Erythroblast (primary cell): ENCODE measurements around the gene CHRM1.

Source experiments
- GATA1 ChIP-seq: IDR thresholded peaks from 2 replicates; pipeline ENCODE4 v1.6.1; 2011; ENCODE audit warnings: low read depth, mild to moderate bottlenecking, control low read depth, low read length, moderate library complexity
- POLR2A ChIP-seq: IDR thresholded peaks from 2 replicates; pipeline ENCODE4 v1.6.1; 2011; ENCODE audit warnings: mild to moderate bottlenecking, low read length

DNA sequence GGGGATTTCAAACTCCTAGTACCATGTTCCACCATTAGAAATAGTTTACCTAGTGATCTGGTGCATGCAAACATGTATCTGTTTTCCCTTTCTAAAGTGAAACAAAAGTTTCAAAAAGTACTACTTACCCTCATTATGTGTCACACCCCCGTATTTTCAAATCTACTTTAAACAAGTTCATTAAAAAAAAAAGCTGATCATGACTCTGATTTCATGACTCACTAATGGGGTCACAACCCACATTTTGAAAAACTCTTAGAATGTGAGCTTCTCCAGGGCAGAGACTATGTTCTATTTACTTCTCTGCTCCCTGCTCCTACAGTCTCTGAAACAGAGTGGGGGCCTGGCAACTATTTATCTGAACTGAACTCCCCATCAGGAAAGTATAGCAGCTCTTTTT is 18.2 kb downstream of the CHRM1 start:
- no peak for TF ChIP-seq POLR2A
- no peak for TF ChIP-seq GATA1
